Duodenal mucosa (tissue), 2 donors: Measurements from ENCODE around the gene MTUS2.

Experiments used
- H3K27ac ChIP-seq: one replicate; pipeline ENCODE4 v1.7.0; 2013; ENCODE audit warnings: low read depth, low read length
- H3K27me3 ChIP-seq, 2 donors: one replicate each; pipeline ENCODE4 v1.7.0; 2013; ENCODE audit warnings: low read length in 2 of 2, control low read depth in 1 of 2; ENCODE audit not compliant: insufficient read depth in 2 of 2, control insufficient read depth in 1 of 2
- H3K36me3 ChIP-seq, 2 donors: one replicate each; pipeline ENCODE4 v1.7.0; 2013; ENCODE audit warnings: low read length in 2 of 2, control low read depth in 1 of 2; ENCODE audit not compliant: insufficient read depth in 2 of 2, control insufficient read depth in 1 of 2
- H3K4me1 ChIP-seq, 2 donors: one replicate each; pipeline ENCODE4 v1.7.0; 2013; ENCODE audit warnings: low read length in 2 of 2, control low read depth in 1 of 2; ENCODE audit not compliant: insufficient read depth in 2 of 2, control insufficient read depth in 1 of 2
- H3K4me3 ChIP-seq, 2 donors: one replicate each; pipeline ENCODE4 v1.7.0; 2013; ENCODE audit warnings: low read length in 2 of 2, low read depth in 1 of 2
- H3K9ac ChIP-seq, 2 donors: one replicate each; pipeline ENCODE4 v1.7.0; 2013; ENCODE audit warnings: low read length in 2 of 2, low read depth in 1 of 2
- H3K9me3 ChIP-seq, 2 donors: one replicate each; pipeline ENCODE4 v1.7.0; 2013; ENCODE audit warnings: low read length in 2 of 2, control low read depth in 1 of 2; ENCODE audit not compliant: control insufficient read depth in 1 of 2

Gene MTUS2

GRCh38 chr13:28954419-28954725 is 134.2 kb downstream of the MTUS2 start:
- no peaks in the 10 kb centered on the region for H3K27me3 ChIP-seq
- H3K4me1 ChIP-seq, result no peaks in the 10 kb centered on the region
- no peak overlapping the region for H3K27ac ChIP-seq
- no peak overlapping the region for H3K4me3 ChIP-seq
- no peaks in the 10 kb centered on the region for H3K36me3 ChIP-seq
- no peak overlapping the region for H3K9ac ChIP-seq
- H3K9me3 ChIP-seq, result no peaks in the 10 kb centered on the region

- Histone ChIP-seq H3K4me1 (no peaks in the 10 kb centered on the region), H3K27me3 (no peaks in the 10 kb centered on the region), H3K9ac (no peak overlapping the region), H3K27ac (no peak overlapping the region), H3K36me3 (no peaks in the 10 kb centered on the region), H3K9me3 (no peaks in the 10 kb centered on the region), H3K4me3 (no peak overlapping the region)
Measured at GRCh38 chr13:28954810-28955209, 134.7 kb downstream of the MTUS2 start.

- Histone ChIP-seq H3K27ac (no peak overlapping the region), H3K9me3 (no peaks in the 10 kb centered on the region), H3K9ac (no peak overlapping the region), H3K4me3 (no peak overlapping the region), H3K4me1 (no peaks in the 10 kb centered on the region), H3K36me3 (no peaks in the 10 kb centered on the region), H3K27me3 (no peaks in the 10 kb centered on the region)
Measured at GRCh38 chr13:28955264-28955966, 135.3 kb downstream of the MTUS2 start.

DNA sequence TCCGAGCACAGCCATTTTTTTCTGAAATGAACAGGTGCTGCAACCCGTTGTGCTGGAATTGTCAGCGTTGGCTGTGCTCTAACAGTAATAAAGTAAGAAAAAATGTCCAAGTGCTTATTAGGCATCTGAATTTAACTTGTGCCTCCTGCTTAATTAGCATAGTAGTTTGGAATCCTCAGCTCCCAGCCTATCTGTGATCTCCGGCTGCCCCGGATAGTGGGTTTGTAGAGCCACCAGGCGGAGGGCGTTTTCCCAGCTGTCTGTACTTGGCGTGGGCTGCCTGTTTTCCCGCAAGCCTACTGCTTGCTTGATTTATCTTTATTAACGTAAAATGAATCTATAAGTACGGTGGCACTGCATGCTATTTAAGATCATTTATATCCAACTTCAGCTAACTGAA is 137.9 kb downstream of the MTUS2 start:
- Histone ChIP-seq H3K9ac (no peak overlapping the region), H3K27ac (no peak overlapping the region), H3K4me3 (no peak overlapping the region), H3K27me3 (no peaks in the 10 kb centered on the region), H3K36me3 (no peaks in the 10 kb centered on the region), H3K9me3 (no peaks in the 10 kb centered on the region), H3K4me1 (no peaks in the 10 kb centered on the region)

- no peaks in the 10 kb centered on the region for H3K36me3 ChIP-seq
- no peaks in the 10 kb centered on the region for H3K4me1 ChIP-seq
- no peak overlapping the region for H3K27ac ChIP-seq
- H3K9me3 ChIP-seq, result no peaks in the 10 kb centered on the region
- no peak overlapping the region for H3K4me3 ChIP-seq
- no peaks in the 10 kb centered on the region for H3K27me3 ChIP-seq
- no peak overlapping the region for H3K9ac ChIP-seq
Measured at GRCh38 chr13:28958441-28958840, 138.3 kb downstream of the MTUS2 start.

DNA sequence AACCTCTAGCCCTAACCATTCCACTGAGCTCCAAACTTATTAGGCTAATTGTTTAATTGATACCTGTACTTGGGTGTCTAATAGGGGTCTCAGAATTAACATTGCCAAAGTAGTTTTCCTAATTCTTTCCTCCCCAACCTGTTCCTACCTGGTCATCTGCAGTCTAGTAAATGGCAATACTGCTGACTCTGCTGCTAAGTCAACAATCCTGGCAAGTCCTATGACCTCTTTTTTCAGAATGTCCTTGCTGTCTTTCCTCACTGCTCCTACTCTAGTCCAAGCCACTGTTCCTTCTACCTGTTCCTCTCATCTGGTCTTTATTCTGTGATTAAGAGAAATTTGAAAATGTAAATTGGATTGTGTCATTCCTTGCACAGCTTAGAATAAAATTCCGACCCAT is 143.9 kb downstream of the MTUS2 start:
- H3K27me3 ChIP-seq, result no peaks in the 10 kb centered on the region
- H3K9me3 ChIP-seq, result no peaks in the 10 kb centered on the region
- H3K4me1 ChIP-seq, result no peaks in the 10 kb centered on the region
- no peak overlapping the region for H3K4me3 ChIP-seq
- no peak overlapping the region for H3K9ac ChIP-seq
- no peaks in the 10 kb centered on the region for H3K36me3 ChIP-seq
- H3K27ac ChIP-seq, result no peak overlapping the region

DNA sequence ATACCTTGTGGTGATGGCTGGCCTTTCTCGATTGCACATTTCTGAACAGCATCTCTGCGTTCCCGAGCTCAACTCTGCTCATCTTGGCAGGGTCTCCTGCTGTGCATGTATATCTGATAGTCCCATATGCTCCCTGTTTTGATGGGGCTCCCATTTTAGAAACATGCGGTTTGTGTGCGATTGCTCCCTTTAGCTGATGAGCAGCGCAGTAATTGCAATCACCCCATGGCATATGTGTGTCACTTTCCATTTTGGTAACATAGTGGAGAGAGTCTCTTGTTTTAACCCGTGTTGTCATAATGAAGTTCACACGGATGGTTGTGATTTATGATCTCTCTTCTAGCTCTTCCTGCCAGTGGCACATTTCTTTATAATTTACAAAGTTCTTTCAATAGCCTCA is 144.7 kb downstream of the MTUS2 start:
- H3K27ac ChIP-seq, result no peak overlapping the region
- no peak overlapping the region for H3K9ac ChIP-seq
- H3K4me3 ChIP-seq, result no peak overlapping the region
- H3K9me3 ChIP-seq, result no peaks in the 10 kb centered on the region
- no peaks in the 10 kb centered on the region for H3K36me3 ChIP-seq
- H3K4me1 ChIP-seq, result no peaks in the 10 kb centered on the region
- H3K27me3 ChIP-seq, result no peaks in the 10 kb centered on the region

DNA sequence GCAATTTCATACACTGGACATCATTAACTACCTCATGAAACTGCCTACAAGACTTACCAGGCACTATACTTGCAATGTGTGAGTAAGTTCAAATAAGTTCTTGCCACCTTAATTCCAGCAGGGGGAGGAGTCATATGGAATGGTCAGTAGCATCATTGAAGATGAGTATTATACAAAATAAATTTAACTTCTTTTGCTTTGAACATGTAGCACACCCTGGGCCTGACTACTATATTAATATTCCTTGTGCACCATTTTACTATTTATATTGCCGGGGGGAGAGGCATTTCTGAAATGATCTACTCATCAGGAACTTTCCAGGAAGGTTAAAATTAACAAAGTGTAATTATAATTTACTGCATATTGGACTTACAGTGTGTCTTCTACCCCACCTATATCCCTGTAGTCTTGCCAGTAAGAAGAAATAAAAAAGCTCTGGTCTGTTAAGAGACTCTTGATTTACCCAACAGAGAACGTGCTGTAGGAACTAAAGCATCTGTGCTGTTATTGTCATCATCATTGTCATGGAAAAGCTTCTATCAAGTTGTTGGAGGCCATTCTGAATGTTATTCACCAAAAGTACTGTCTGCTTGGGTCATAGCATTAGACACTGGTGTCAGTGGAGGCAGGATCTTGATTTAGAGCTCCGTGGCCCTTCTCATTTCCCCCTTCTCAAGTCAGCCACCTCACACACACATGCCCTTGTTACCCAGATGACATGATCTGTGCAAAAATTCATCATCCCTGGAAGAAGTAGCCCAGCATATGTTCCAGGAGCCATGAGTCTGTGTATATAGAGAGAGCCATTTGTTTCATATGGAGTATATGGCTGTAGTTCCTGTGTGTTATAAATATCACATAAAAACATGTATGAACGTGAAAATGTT is 147.1 kb downstream of the MTUS2 start:
- no peaks in the 10 kb centered on the region for H3K27me3 ChIP-seq
- no peaks in the 10 kb centered on the region for H3K9me3 ChIP-seq
- H3K27ac ChIP-seq, result no peak overlapping the region
- no peaks in the 10 kb centered on the region for H3K36me3 ChIP-seq
- no peak overlapping the region for H3K4me3 ChIP-seq
- no peak overlapping the region for H3K9ac ChIP-seq
- H3K4me1 ChIP-seq, result no peaks in the 10 kb centered on the region

GRCh38 chr13:28976195-28976594 is 156.1 kb downstream of the MTUS2 start:
- Histone ChIP-seq H3K9me3 (no peaks in the 10 kb centered on the region), H3K4me3 (no peak overlapping the region), H3K9ac (no peak overlapping the region), H3K27ac (no peak overlapping the region), H3K27me3 (no peaks in the 10 kb centered on the region), H3K4me1 (no peaks in the 10 kb centered on the region), H3K36me3 (no peaks in the 10 kb centered on the region)

- Histone ChIP-seq H3K4me1 (no peaks in the 10 kb centered on the region), H3K9ac (no peak overlapping the region), H3K27ac (no peak overlapping the region), H3K27me3 (no peaks in the 10 kb centered on the region), H3K9me3 (no peaks in the 10 kb centered on the region), H3K36me3 (no peaks in the 10 kb centered on the region), H3K4me3 (no peak overlapping the region)
Measured at GRCh38 chr13:28976636-28977035, 156.5 kb downstream of the MTUS2 start.
